Hematopoietic multipotent progenitor cell treated with erythropoietin and hydrocortisone succinate and interleukin-3 and kit ligand, for 4 days (in vitro differentiated cells): Measurements from ENCODE around the gene ABCF2.

Experiments
- DNase-seq: peaks from one replicate; pipeline ENCODE4 v3.0.0-alpha.2; 2015

Gene ABCF2

GRCh38 chr7:151191544-151191943, 35.5 kb downstream of the ABCF2 start:
- no peak for DNase-seq

- DNase-seq = no peak
These were observed 38.0 kb downstream of the ABCF2 start for GRCh38 chr7:151189038-151189437.

- no peak for DNase-seq
These were observed 38.8 kb downstream of the ABCF2 start for GRCh38 chr7:151188252-151188542.

GRCh38 chr7:151187409-151188251, 39.4 kb downstream of the ABCF2 start:
- DNase-seq = no peak

- DNase-seq = no peak
These were observed 40.2 kb downstream of the ABCF2 start, which contains the start of gene ASB10 for GRCh38 chr7:151186640-151187408. ASB10 (minus strand) TSS chr7:151187250; CDS start chr7:151187130, 120 bp downstream.

GRCh38 chr7:151185762-151186639, 41.0 kb downstream of the ABCF2 start:
- DNase-seq = no peak

GRCh38 chr7:151181011-151181431, 46.0 kb downstream of the ABCF2 start:
- no peak for DNase-seq

GRCh38 chr7:151179946-151180345, 47.1 kb downstream of the ABCF2 start:
- DNase-seq = no peak

- DNase-seq = no peak
These were observed 47.6 kb downstream of the ABCF2 start for GRCh38 chr7:151179287-151179860.

- no peak for DNase-seq
These were observed 48.2 kb downstream of the ABCF2 start for GRCh38 chr7:151178831-151179230.

GRCh38 chr7:151178236-151178635, 48.8 kb downstream of the ABCF2 start:
- no peak for DNase-seq

GRCh38 chr7:151177310-151177709, 49.7 kb downstream of the ABCF2 start:
- no peak for DNase-seq

- no peak for DNase-seq
These were observed 50.6 kb downstream of the ABCF2 start for GRCh38 chr7:151176401-151176800.

- DNase-seq = no peak
These were observed 51.2 kb downstream of the ABCF2 start for GRCh38 chr7:151175793-151176311.

GRCh38 chr7:151175047-151175792, 51.8 kb downstream of the ABCF2 start:
- DNase-seq = no peak

GRCh38 chr7:151174246-151175046, 52.6 kb downstream of the ABCF2 start:
- DNase-seq = peak; percentile 61

- no peak for DNase-seq
These were observed 53.4 kb downstream of the ABCF2 start for GRCh38 chr7:151173386-151174245.

- DNase-seq = peak; percentile 86
These were observed 54.5 kb downstream of the ABCF2 start for GRCh38 chr7:151172273-151173141.

- DNase-seq = no peak
These were observed 58.2 kb downstream of the ABCF2 start for GRCh38 chr7:151168787-151169162.
